Colon (tissue), 2 donors: Measurements from ENCODE around the gene ARRDC5.
"Not testable (repeated sequence)": the region's sequence is repeated elsewhere in the genome, so short reads cannot be mapped to it uniquely, and the experiment has no call there.

Source experiments
- FAIRE-seq: peaks from 2 replicates; lab custom pipeline; 2012; peaks lifted over from hg19 to GRCh38; lab: Jason Lieb, UNC
- donor health status: control.
- donor health status: control.

Gene ARRDC5

DNA sequence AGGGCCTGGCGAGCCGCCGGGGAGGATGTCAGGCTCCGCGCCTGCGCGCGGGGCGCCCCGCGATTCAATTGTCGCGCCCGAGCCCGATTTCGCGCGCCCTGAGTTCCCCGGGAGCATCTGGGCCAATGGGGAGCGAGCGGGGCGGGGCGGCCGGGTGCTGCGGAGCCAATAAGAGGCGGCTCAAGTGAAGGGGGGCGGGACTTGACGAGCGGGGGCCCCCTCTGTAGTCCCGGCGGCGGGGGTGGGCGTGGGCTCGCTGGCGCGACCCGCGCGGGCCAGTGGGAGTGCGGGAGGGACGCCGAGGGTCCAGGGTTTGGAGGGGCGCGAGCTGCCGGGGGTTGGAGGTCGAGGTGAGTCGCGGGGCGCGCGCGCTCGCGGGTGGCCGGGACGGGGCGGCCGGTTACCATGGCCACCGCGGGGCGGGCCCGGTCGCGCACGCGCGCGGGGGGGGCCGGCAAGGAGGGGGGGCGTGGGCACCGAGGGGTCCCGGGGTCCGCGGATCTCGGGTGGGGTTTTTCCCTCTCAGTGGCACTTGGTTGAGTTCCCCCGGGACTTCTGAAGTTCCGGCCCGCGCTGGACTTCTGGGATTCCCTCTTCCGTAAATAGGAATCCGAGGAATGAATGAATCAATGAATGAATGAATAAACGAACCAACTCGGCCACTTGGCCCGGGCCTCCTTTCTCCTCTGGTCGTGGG is 7.3 kb upstream of the ARRDC5 start:
- FAIRE-seq, result no peak

DNA sequence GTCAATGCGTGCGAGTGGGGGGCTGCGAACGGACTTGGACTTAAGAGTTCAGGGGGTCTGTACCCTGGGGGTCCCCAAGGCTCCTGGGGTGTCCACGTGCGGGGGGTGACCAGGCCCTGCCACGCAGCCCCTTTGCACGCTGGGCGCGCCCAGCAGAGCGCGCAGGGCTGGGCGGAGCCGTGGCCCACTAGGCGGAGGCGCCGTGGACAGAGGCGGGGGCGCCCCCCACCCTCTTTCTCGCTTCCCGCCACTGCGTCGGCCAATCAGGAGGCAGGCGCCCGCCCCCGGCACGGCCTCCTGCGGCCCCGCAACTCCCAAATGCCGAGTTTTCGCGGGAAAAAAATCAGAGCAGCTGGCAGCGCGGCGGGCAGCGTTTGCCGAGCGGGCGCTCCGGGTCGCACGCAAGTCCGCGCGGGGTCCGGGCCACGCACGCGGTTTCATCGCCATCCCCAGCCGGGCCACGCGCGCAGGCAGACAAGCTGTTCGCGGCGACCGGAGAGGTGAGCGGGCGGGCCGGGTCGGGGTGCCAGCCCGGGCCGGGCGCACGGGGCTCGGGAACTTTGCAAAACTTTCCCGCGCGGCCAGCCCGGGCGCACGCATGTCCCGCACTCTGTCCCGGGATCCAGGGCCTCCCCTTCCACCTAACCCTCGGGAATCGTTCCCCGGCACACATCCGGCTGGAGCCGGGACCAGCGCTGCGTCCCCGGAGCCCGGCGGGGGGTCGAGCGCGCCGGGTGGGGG is 6.6 kb upstream of the ARRDC5 start, which contains the start of gene UHRF1:
Gene UHRF1, plus strand, starts transcription at position 346 of the 741 bp plus-strand sequence. CDS start 1,385 bp downstream, outside the sequence.
- no peak for FAIRE-seq

GRCh38 chr19:4908781-4909155 is 6.1 kb upstream of the ARRDC5 start:
- no peak for FAIRE-seq

DNA sequence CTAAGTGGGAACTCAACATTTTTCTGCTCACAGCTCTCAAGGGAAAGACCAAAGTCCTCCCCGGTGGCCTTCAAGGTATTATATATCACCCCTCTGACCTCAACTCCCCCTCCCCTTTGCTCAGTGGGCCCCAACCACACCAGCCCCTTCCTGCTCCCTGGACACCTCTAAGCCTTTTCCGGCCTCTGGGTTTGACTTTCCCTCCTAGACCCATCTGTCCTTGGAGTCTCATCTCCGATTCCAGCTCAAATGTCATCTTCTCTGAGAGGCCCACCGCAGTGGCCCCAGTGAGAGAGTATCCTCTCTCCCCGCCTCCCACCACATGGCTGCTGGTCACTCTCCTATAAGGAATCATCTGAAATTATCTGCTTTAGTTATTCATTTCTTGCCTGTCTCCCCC is 5.7 kb upstream of the ARRDC5 start:
- no peak for FAIRE-seq

- FAIRE-seq, result no peak
These were observed 4.3 kb upstream of the ARRDC5 start for GRCh38 chr19:4906963-4907362.

- FAIRE-seq, result no peak
These were observed 1.8 kb upstream of the ARRDC5 start for GRCh38 chr19:4904481-4904880.

DNA sequence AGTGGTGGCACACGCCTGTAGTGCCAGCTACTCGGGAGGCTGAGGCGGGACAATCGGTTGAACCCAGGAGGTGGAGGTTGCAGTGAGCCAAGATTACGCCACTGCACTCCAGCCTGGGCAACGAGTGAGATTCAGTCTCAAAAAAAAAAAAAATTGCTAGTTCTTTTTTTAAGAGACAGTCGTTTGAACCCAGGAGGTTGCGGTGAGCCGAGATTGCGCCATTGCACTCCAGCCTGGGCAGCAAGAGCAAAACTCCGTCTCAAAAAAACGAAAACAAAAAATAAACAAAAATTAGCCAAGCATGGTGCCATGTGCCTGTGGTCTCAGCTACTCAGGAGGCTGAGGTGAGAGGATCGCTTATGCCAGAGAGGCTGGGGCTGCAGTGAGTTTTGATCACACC is 1.8 kb downstream of the ARRDC5 start:
- FAIRE-seq, result not testable (repeated sequence)

DNA sequence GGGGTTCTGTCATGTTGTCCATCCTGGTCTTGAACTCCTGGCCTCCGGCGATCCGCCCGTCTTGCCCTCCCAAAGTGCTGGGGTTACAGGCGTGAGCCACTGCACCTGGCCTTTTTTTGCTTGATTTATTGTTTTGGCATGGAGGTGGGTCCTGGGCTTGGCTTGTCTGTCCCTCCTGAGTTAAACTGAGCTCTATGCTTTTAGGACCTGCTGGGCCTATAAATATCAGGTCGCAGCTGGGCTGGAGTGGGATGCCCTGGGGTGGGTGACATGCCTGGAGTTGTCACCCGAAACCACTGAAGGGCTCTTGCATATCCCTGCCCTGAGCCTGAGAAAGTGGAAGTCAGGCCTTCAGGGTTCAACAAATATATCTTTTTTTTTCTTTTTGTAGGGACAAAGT is 5.5 kb downstream of the ARRDC5 start:
- FAIRE-seq, result no peak

- FAIRE-seq, result no peak
These were observed 6.3 kb downstream of the ARRDC5 start for GRCh38 chr19:4896372-4896771.

DNA sequence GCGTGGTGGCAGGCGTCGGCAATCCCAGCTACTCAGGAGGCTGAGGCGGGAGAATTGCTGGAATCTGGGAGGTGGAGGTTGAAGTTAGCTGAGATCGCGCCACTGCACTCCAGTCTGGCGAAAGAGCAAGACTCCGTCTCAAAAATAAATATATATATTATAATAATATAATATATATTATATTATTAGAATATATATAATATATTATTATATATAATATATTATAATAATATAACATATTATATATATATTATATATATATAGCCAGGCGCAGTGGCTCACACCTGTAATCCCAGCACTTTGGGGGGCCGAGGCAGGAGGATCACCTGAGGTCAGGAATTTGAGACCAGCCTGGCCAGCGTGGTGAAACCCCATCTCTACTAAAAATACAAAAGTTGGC is 9.7 kb downstream of the ARRDC5 start:
- FAIRE-seq, result not testable (repeated sequence)

GRCh38 chr19:4891066-4891465 is 11.6 kb downstream of the ARRDC5 start:
- FAIRE-seq, result no peak

DNA sequence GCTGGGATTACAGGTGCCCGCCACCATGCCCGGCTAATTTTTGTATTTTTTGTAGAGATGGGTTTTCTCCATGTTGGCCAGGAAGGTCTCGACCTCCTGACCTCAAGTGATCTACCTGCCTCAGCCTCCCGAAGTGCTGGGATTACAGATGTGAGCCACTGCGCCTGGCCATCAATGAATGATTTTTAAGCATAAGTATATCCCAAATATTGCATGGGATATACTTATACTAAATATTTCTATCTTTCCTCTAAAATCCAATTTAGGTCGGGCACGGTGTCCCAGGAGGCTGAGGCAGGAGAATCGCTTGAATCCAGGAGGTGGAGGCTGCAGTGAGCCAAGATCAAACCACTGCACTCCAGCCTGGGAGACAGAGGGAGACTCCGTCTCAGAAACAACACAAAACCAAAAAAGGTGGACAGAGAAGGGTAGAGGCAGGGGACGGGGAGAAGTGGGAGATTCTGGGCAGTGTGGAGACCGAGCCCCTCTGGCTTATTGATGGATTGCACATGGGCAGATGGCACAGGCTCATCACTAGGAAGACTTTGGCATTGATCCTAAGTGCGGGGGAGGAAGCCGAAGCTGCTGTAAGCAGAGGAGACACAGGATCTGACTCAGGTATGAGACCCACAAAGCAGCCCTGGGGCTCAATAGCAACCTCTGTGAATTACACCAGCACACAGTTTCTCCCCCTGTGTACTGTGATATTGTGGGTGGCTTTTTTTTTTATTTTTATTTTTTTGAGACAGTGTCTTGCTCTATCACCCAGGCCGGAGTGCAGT is 13.5 kb downstream of the ARRDC5 start:
- FAIRE-seq, result no peak

GRCh38 chr19:4887803-4888202 is 14.9 kb downstream of the ARRDC5 start:
- FAIRE-seq, result not testable (repeated sequence)

- not testable (repeated sequence) for FAIRE-seq
These were observed 17.7 kb downstream of the ARRDC5 start for GRCh38 chr19:4884993-4885392.

DNA sequence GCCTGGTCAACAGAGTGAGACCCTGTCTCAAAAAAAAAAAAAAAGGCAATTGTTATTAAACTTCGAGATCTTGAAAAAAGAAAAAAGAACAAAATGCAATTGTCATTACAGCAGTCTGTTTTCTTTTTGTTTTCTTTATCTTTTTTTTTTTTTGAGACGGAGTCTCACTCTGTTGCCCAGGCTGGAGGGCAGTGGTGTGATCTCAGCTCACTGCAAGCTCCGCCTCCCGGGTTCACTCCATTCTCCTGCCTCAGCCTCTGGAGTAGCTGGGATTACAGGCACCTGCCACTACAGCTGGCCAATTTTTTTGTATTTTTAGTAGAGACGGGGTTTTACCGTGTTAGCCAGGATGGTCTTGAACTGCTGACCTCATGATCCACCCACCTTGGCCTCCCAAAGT is 19.8 kb downstream of the ARRDC5 start:
- not testable (repeated sequence) for FAIRE-seq

DNA sequence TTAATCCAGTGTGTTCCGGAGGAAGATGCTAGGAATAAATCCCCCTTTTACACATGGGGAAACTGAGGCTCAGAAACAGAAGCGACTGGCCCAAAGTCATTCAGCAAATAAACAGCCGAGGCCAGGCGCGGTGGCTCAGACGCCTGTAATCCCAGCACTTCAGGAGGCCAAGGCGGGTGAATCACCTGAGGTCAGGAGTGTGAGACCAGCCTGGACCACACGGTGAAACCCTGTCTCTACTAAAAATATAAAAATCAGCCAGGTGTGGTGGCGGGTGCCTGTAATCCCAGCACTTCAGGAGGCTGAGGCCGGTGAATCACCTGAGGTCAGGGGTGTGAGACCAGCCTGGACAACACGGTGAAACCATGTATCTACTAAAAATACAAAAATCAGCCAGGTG is 23.7 kb downstream of the ARRDC5 start:
- FAIRE-seq, result no peak

DNA sequence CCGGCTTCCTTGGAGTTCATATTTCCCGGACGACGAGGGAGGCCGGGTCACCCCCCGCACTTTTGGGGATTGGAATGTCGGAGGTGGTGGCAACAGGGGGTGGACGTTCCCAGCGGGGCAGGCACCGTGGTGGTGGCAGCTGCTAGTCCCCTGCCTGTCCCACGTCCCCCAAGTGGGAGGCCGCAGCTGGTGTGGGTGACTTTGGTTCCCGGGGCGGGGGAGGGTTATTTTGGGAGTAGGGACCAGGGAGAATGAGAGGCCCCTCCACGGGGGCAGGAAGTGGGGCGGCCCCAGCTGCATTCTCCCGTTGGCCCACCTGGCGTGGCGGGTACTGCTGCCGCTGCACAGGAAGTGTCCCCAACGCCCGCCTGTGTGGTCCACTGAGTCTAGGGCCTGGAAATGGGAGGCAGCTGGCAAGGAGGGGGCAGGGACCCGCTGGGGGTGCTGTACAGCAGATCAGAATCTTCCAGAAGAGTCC is 24.2 kb downstream of the ARRDC5 start:
- FAIRE-seq, result no peak

GRCh38 chr19:4877753-4878490 is 24.8 kb downstream of the ARRDC5 start:
- no peak for FAIRE-seq

DNA sequence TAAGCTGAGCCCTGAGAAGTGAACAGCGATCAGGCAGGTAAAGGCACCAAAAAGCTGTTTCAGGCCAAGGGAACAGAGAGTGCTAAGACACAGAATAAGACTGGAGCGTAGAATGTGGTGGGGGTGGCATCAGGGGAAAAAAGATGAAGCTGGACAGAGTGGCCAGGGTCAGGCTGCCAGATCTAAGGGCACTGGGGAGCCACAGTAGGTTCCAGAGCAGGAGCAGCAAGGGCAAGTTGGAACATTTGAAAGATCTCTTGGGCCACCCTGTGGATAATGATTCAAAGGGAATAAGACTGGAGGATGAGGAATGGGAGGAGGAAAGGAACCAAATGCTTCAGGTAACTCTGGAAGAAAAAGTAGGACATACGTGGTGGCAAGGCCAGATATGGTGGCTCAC is 28.8 kb downstream of the ARRDC5 start:
- no peak for FAIRE-seq

- FAIRE-seq, result no peak
These were observed 31.0 kb downstream of the ARRDC5 start for GRCh38 chr19:4871711-4872110.

DNA sequence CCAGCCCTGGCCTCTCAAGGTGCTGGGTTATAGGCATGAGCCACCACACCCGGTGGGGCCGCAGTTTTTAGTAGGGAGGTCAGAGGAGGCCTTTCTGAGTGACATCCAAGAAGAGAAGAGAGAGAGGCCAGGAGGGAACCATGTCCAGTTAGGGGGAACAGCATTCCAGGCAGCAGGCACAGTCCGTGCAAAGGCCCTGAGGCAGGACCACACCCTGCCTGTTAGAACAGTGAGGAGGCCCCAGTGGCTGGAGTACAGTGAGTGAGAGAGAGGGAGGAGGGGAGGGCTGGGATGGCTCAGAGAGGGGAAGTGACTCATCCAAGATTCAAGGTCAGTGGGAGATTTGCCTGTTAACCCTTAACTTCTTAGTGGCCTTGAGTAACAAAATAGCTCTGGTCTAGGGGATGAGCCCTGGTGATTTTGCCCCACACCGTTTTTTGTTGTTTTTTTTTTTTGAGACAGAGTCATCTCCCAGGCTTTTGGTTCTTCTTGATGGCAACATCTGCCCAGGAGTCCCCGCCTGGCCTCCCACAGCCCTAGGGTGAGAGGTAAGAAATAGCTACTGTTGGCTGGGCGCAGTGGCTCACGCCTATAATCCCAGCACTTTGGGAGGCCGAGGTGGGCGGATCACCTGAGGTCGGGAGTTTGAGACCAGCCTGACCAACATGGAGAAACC is 32.5 kb downstream of the ARRDC5 start:
- no peak for FAIRE-seq
